Mesenchymal stem cell (in vitro differentiated cells and primary cell): ENCODE results near the gene NDST4.

Experiments used
- DNase-seq: peaks from one replicate; pipeline ENCODE4 v3.0.0-alpha.2; 2013
- H2AFZ ChIP-seq: one replicate; pipeline ENCODE4 v1.6.1; 2013; ENCODE audit warnings: low read depth, mild to moderate bottlenecking, control low read depth, inconsistent platforms, low read length, moderate library complexity
- H2AK5ac ChIP-seq: 2 replicates; pipeline ENCODE4 v1.6.1; 2013; ENCODE audit warnings: low read length, moderate library complexity, mild to moderate bottlenecking, inconsistent platforms; ENCODE audit not compliant: severe bottlenecking
- H2BK120ac ChIP-seq: one replicate; pipeline ENCODE4 v1.6.1; 2013; ENCODE audit warnings: low read depth, mild to moderate bottlenecking, inconsistent platforms, low read length, moderate library complexity
- H2BK12ac ChIP-seq, 2 experiments: one replicate each; pipeline ENCODE4 v1.6.1; 2013; ENCODE audit warnings: inconsistent platforms in 2 of 2, low read length in 2 of 2, mild to moderate bottlenecking in 2 of 2, moderate library complexity in 2 of 2, control low read depth in 1 of 2
- H2BK15ac ChIP-seq: one replicate; pipeline ENCODE4 v1.6.1; 2013; ENCODE audit warnings: mild to moderate bottlenecking, low read depth, inconsistent platforms; ENCODE audit not compliant: poor library complexity, severe bottlenecking
- H2BK5ac ChIP-seq: 2 replicates; pipeline ENCODE4 v1.6.1; 2013; ENCODE audit warnings: low read depth, mild to moderate bottlenecking, low read length, control low read depth, inconsistent platforms; ENCODE audit not compliant: poor library complexity, severe bottlenecking
- H3K14ac ChIP-seq, 2 experiments: one replicate each; pipeline ENCODE4 v1.6.1; 2013; ENCODE audit warnings: inconsistent platforms in 2 of 2, low read length in 2 of 2, control low read depth in 1 of 2, mild to moderate bottlenecking in 1 of 2, moderate library complexity in 1 of 2
- H3K18ac ChIP-seq, 2 experiments: one replicate each; pipeline ENCODE4 v1.6.1; 2013; ENCODE audit warnings: inconsistent platforms in 2 of 2, low read length in 2 of 2, control low read depth in 1 of 2, low read depth in 1 of 2, mild to moderate bottlenecking in 1 of 2
- H3K23ac ChIP-seq, 2 experiments: one replicate each; pipeline ENCODE4 v1.6.1; 2013; ENCODE audit warnings: inconsistent platforms in 2 of 2, low read length in 2 of 2, mild to moderate bottlenecking in 2 of 2, moderate library complexity in 2 of 2, control low read depth in 1 of 2
- H3K27ac ChIP-seq: 2 replicates; pipeline ENCODE4 v1.5.1; 2013; ENCODE audit warnings: mild to moderate bottlenecking, moderate library complexity, low read length, control low read depth, inconsistent platforms; ENCODE audit not compliant: poor library complexity, severe bottlenecking
- H3K27me3 ChIP-seq, 2 experiments: 2 replicates each; pipeline versions ENCODE4 v1.6.1 to v1.7.0; 2013; ENCODE audit warnings: low read length in 2 of 2, mild to moderate bottlenecking in 2 of 2, moderate library complexity in 2 of 2, control low read depth in 1 of 2, inconsistent platforms in 1 of 2; ENCODE audit not compliant: control insufficient read depth in 1 of 2, insufficient read depth in 1 of 2
- H3K36me3 ChIP-seq, 2 experiments: 2 replicates each; pipeline versions ENCODE4 v1.6.1 to v1.7.0; 2013; ENCODE audit warnings: low read length in 2 of 2, control low read depth in 1 of 2, inconsistent platforms in 1 of 2, low read depth in 1 of 2, mild to moderate bottlenecking in 1 of 2; ENCODE audit not compliant: insufficient read depth in 2 of 2, control insufficient read depth in 1 of 2
- H3K4ac ChIP-seq, 2 experiments: one replicate each; pipeline ENCODE4 v1.6.1; 2013; ENCODE audit warnings: inconsistent platforms in 2 of 2, low read length in 2 of 2, mild to moderate bottlenecking in 2 of 2, moderate library complexity in 2 of 2, control low read depth in 1 of 2, low read depth in 1 of 2
- H3K4me1 ChIP-seq: 2 replicates; pipeline ENCODE4 v1.6.1; 2013; ENCODE audit warnings: low read depth, low read length, control low read depth; ENCODE audit not compliant: control insufficient read depth, insufficient read depth
- H3K4me2 ChIP-seq: 2 replicates; pipeline ENCODE4 v1.6.1; 2013; ENCODE audit warnings: low read length, mild to moderate bottlenecking, inconsistent platforms; ENCODE audit not compliant: poor library complexity, severe bottlenecking
- H3K4me3 ChIP-seq, 2 experiments: 2 replicates each; pipeline versions ENCODE4 v1.5.1 to v1.7.0; 2013; ENCODE audit warnings: low read length in 2 of 2, mild to moderate bottlenecking in 2 of 2, control low read depth in 1 of 2, low read depth in 1 of 2; ENCODE audit not compliant: insufficient read depth in 1 of 2
- H3K79me1 ChIP-seq: replicated peaks from 2 replicates; pipeline ENCODE4 v1.6.1; 2013; ENCODE audit warnings: mild to moderate bottlenecking, control low read depth, low read length, inconsistent platforms; ENCODE audit not compliant: poor library complexity, severe bottlenecking
- H3K9ac ChIP-seq: 2 replicates; pipeline ENCODE4 v1.7.0; 2013; ENCODE audit warnings: mild to moderate bottlenecking, low read length, moderate library complexity
- H3K9me3 ChIP-seq: 2 replicates; pipeline ENCODE4 v1.7.0; 2013; ENCODE audit warnings: mild to moderate bottlenecking, low read length; ENCODE audit not compliant: control insufficient read depth
- H4K8ac ChIP-seq: one replicate; pipeline ENCODE4 v1.6.1; 2013; ENCODE audit warnings: inconsistent platforms, mild to moderate bottlenecking, low read length, moderate library complexity
- H4K91ac ChIP-seq: one replicate; pipeline ENCODE4 v1.6.1; 2013; ENCODE audit warnings: mild to moderate bottlenecking, low read length, inconsistent platforms
- WGBS: methylation state at CpG from one replicate; pipeline ENCODE4 v1.1.7; 2013; ENCODE audit warnings: mixed read lengths; 5-methylcytosine and 5-hydroxymethylcytosine counted together

Gene NDST4

DNA sequence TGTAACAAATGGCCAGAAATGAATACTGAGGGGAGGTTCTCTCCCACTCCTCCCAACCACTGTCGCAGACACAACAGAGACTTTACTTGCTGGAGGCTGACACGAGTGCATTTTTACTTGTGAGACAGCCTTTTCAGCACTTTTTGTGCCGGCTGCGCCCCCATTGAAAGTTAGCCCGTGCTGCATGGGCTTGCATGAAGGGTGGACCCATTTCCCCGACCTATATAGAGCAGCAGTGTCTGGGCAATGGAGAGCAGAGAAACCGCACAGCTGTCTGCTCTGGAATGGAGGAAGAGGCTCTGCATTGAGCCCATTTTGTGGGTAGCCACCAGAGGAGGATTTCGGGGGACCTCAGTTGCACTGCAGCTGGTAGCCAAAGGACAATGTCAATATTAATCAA lies 306.1 kb downstream of the NDST4 start:
- Histone ChIP-seq H3K23ac (no peak overlapping the region), H2BK15ac (no peak overlapping the region), H3K4me1 (no peaks in the 10 kb centered on the region), H2AFZ (no peak overlapping the region), H2BK12ac (no peak overlapping the region), H3K27me3 (no peaks in the 10 kb centered on the region), H3K79me1 (no peaks in the 10 kb centered on the region), H3K27ac (no peak overlapping the region), H3K36me3 (no peaks in the 10 kb centered on the region), H3K4me3 (no peak overlapping the region), H3K4me2 (no peak overlapping the region), H4K8ac (no peak overlapping the region), H3K14ac (no peak overlapping the region), H2BK120ac (no peak overlapping the region), H3K18ac (no peak overlapping the region), H4K91ac (no peak overlapping the region), H3K9me3 (no peaks in the 10 kb centered on the region), H3K9ac (no peak overlapping the region), H2AK5ac (no peak overlapping the region), H2BK5ac (no peak overlapping the region), H3K4ac (no peak overlapping the region)
- no peak for DNase-seq
- WGBS, result 86% methylated on average over 8 of the region's 8 CpGs

DNA sequence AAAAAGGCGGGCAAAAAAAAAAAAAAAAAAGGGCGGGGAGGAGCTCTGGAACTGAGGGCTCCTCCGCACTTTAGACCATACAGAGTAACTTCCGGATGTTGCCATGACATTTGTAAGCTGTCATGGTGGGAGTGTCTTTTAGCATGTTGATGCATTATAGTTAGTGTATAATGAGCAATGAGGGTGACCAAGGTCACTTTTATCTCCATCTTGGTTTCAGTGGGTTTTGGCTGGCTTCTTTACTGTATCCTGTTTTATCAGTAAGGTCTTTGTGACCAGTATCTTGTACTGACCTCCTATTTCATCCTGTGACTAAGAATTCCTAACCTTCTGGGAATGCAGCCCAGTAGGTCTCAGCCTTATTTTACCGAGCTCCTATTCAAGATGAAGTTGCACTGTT lies 321.4 kb downstream of the NDST4 start:
- H3K9me3 ChIP-seq, result no peaks in the 10 kb centered on the region
- no peak overlapping the region for H2BK120ac ChIP-seq
- no peak overlapping the region for H3K9ac ChIP-seq
- H3K4me1 ChIP-seq, result no peaks in the 10 kb centered on the region
- no peak overlapping the region for H3K4me3 ChIP-seq
- H3K79me1 ChIP-seq, result no peaks in the 10 kb centered on the region
- WGBS, result 88% methylated on average over 5 of the region's 5 CpGs
- H3K14ac ChIP-seq, result no peak overlapping the region
- H2AK5ac ChIP-seq, result no peak overlapping the region
- H4K8ac ChIP-seq, result no peak overlapping the region
- no peaks in the 10 kb centered on the region for H3K36me3 ChIP-seq
- H4K91ac ChIP-seq, result no peak overlapping the region
- no peak overlapping the region for H3K23ac ChIP-seq
- no peak overlapping the region for H3K4me2 ChIP-seq
- H2AFZ ChIP-seq, result no peak overlapping the region
- no peak overlapping the region for H3K18ac ChIP-seq
- H2BK5ac ChIP-seq, result no peak overlapping the region
- H2BK12ac ChIP-seq, result no peak overlapping the region
- H2BK15ac ChIP-seq, result no peak overlapping the region
- H3K4ac ChIP-seq, result no peak overlapping the region
- no peak overlapping the region for H3K27ac ChIP-seq
- no peaks in the 10 kb centered on the region for H3K27me3 ChIP-seq
- no peak for DNase-seq

DNA sequence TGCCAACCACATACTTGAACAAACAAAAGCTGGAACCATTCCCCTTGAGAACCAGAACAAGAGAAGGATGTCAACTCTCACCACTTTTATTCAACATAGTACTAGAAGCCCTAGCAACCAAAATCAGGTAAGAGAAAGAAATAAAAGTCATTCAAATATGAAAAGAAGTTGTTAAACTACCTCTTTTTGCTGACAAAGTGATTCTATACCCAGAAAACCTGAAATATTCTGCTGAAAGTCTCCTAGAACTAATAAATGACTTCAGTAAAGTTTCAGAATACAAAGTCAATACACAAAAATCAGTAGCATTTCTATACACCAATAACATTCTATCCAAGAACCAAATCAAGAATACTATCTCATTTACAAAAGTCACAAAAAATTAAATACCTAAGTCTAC lies 327.9 kb downstream of the NDST4 start:
- no peak for DNase-seq

DNA sequence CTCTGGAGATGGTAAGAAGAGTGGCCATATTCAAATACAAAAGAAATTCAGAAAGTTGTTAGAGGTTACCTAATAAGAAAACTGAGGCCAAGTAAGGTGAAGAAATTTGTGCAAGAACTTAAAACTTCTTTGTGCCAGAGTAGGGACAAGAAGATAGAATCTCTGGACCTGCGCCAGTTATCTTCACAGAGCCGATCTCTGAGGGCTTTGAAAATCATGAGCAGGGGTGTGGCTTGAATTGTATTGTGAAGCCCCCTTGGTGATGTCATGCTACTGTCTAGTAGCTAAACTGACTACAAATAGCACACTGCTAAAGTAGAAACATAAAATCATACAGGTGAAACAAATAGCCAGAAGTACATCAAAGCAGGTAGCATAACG lies 330.2 kb downstream of the NDST4 start:
- Histone ChIP-seq H3K18ac (no peak overlapping the region), H3K14ac (no peak overlapping the region), H4K91ac (no peak overlapping the region), H2BK120ac (no peak overlapping the region), H3K36me3 (no peaks in the 10 kb centered on the region), H2BK5ac (no peak overlapping the region), H3K4me2 (no peak overlapping the region), H3K4me1 (no peaks in the 10 kb centered on the region), H3K27me3 (no peaks in the 10 kb centered on the region), H3K9me3 (no peaks in the 10 kb centered on the region), H2AK5ac (no peak overlapping the region), H3K79me1 (no peaks in the 10 kb centered on the region), H3K23ac (no peak overlapping the region), H3K27ac (peak overlapping the region; percentile 72), H2BK15ac (no peak overlapping the region), H3K4ac (no peak overlapping the region), H3K9ac (no peak overlapping the region), H3K4me3 (no peak overlapping the region), H4K8ac (no peak overlapping the region), H2AFZ (no peak overlapping the region), H2BK12ac (no peak overlapping the region)
- no peak for DNase-seq
- 96% methylated on average over 2 of the region's 3 CpGs for WGBS

More for the DNA sequence above, 327.9 kb downstream of the NDST4 start:
- Histone ChIP-seq H3K4me3 (no peak overlapping the region), H3K9me3 (no peaks in the 10 kb centered on the region), H2AFZ (no peak overlapping the region), H2AK5ac (no peak overlapping the region), H3K27me3 (no peaks in the 10 kb centered on the region), H3K14ac (no peak overlapping the region), H3K18ac (no peak overlapping the region), H2BK5ac (no peak overlapping the region), H2BK15ac (no peak overlapping the region), H4K8ac (no peak overlapping the region), H3K36me3 (no peaks in the 10 kb centered on the region), H3K4me2 (no peak overlapping the region), H3K4ac (no peak overlapping the region), H3K23ac (no peak overlapping the region), H3K27ac (no peak overlapping the region), H4K91ac (no peak overlapping the region), H2BK12ac (no peak overlapping the region), H3K4me1 (no peaks in the 10 kb centered on the region), H2BK120ac (no peak overlapping the region), H3K79me1 (no peaks in the 10 kb centered on the region), H3K9ac (no peak overlapping the region)
